Panc1 (cell line): ENCODE results near the gene C11orf42. TPM values are rescaled to one million over a fixed set of nuclear protein-coding genes. Genes with fewer than 3 reads are reported as not detected.

Experiments used
- total RNA-seq: library from RNA; stranded (reverse); gene quantifications from one replicate; pipeline ENCODE4 v1.2.1, GENCODE V29; 2021; ENCODE audit not compliant: unreplicated experiment

The C11orf42 gene
- total RNA-seq, 1 experiment from 2014 or later = not detected

Other genes starting within 250 kb of the C11orf42 start
- not detected for gene OR56A5, start 237.1 kb upstream of the C11orf42 start, total RNA-seq
- not detected for gene OR52L1, start 218.6 kb upstream of the C11orf42 start, total RNA-seq
- gene OR56A4, start 198.6 kb upstream of the C11orf42 start, total RNA-seq = not detected
- gene OR56A1, start 174.8 kb upstream of the C11orf42 start, total RNA-seq = not detected
- gene OR56B4, start 97.9 kb upstream of the C11orf42 start, total RNA-seq = not detected
- not detected for gene OR52B2, start 35.2 kb upstream of the C11orf42 start, total RNA-seq
- not detected for gene OR52W1, start 6.3 kb upstream of the C11orf42 start, total RNA-seq
- gene FHIP1B, start 29.1 kb downstream of the C11orf42 start, total RNA-seq = 42.8 TPM
- 0.62 TPM for gene CNGA4, start 33.5 kb downstream of the C11orf42 start, total RNA-seq
- not detected for gene CCKBR, start 54.3 kb downstream of the C11orf42 start, total RNA-seq
- gene CAVIN3, start 114.9 kb downstream of the C11orf42 start, total RNA-seq = 31.1 TPM
- 20.0 TPM for gene SMPD1, start 184.9 kb downstream of the C11orf42 start, total RNA-seq
- gene APBB1, start 213.5 kb downstream of the C11orf42 start, total RNA-seq = 9.6 TPM
- gene HPX, start 235.4 kb downstream of the C11orf42 start, total RNA-seq = 1.0 TPM